Stimulated activated CD4-positive, alpha-beta T cell treated with anti-CD3 and anti-CD28 coated beads, Interleukin-1b, Interleukin-23, amount 100 ng/mL, for 48 hours (primary cell): ENCODE data around the gene TMEM87A.

ENCODE experiments used
- DNase-seq: peaks from one replicate; pipeline ENCODE4 v3.0.0-alpha.2; 2020

TMEM87A gene

DNA sequence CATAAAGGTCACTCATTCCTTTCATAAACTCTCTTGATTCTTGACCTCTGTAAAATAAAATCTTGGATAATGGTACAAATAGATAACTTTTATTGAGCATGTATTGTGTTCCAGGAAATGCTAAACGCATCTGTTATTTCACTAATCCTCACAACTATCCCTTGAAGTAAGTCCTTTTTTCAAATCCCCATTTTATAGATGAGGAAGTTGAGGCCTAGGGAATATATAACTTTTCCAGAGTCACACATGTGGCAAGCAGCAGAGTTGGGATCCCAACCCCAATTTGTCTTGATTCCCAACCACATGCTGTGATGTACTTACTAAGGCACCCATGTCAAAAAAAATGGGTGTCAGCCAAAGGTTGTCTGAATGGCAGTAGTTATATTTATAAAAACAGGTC is 71.4 kb downstream of the TMEM87A start:
- DNase-seq: no peak

GRCh38 chr15:42199126-42199525 is 74.1 kb downstream of the TMEM87A start:
- no peak for DNase-seq

- no peak for DNase-seq
Observed at GRCh38 chr15:42198516-42198915, 74.7 kb downstream of the TMEM87A start.

DNA sequence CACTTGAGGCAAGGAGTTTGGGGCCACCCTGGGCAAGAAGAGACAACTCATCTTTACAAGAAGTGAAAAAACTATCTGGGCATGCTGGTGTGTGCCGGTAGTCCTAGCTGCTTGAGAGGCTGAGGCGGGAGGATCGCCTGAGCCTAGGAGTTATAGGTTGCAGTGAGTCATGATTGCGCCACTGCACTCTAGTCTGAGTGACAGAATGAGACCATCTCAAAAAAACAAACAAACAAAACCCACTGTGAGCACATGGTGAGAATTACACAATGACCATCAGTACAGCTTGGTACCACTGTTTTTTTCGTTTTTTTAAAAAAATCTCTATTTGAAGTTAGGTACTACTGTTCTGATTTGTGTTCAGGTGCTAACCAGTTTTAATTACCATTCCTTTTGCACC is 78.7 kb downstream of the TMEM87A start:
- peak; percentile 40 for DNase-seq

- no peak for DNase-seq
Observed at GRCh38 chr15:42193383-42193782, 79.8 kb downstream of the TMEM87A start.

- no peak for DNase-seq
Observed at GRCh38 chr15:42191610-42192346, 81.5 kb downstream of the TMEM87A start.

DNA sequence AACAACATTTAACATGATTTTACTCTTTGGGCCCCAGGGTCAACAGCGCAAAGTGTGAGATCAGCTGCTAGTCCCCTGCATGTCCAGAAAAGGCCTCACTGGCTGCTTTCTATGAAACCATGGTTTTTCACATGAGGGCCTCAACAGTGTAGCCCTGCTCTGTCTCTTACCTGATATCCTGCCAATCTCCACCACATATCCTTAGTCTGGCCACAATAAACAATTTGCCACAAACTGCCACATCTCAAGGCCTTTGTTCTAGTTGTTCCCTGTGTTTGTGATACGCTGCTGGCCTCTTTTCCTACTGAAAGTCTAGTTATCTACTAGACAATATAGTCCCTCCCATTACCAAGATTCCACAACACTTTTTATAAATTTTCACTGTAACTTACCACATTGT is 82.9 kb downstream of the TMEM87A start:
- DNase-seq: no peak

DNA sequence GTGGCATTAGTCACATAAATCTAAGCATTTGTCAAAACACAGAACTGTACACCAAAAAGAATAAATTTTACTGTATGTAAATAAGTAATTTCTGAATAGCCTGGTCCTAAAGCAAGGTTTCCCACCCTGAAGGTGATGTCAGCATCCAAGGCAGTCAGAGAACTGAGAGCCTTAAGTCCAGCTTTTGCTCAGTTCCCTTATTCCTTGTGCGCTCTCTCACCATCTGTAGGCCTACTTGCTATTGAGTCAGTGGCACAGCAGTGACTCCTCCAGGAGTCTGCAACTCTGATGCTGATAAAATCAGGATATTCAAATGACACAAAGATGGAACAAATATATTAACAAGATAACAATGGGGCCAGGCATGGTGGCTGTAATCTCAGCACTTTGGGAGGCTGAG is 87.4 kb downstream of the TMEM87A start:
- no peak for DNase-seq

DNA sequence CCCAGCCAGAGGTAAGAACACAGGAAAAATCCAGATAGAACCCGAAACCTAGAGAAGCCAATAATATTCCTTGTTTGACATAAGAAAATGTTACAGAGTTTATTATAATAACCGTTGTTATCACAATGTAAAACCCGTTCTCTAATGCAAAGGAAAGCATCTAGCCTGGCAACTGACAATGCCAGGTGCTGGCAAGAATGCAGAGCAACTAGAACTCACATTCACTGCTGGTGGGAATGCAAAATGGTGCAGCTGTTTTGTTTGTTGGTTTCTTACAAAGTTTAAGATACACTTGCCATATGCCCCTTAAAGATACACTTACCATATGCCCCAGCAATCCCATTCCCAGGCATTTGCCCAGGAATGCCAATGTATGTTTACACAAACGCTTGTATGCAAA is 88.5 kb downstream of the TMEM87A start:
- no peak for DNase-seq

- DNase-seq: no peak
Observed at GRCh38 chr15:42184296-42184695, 88.9 kb downstream of the TMEM87A start.

DNA sequence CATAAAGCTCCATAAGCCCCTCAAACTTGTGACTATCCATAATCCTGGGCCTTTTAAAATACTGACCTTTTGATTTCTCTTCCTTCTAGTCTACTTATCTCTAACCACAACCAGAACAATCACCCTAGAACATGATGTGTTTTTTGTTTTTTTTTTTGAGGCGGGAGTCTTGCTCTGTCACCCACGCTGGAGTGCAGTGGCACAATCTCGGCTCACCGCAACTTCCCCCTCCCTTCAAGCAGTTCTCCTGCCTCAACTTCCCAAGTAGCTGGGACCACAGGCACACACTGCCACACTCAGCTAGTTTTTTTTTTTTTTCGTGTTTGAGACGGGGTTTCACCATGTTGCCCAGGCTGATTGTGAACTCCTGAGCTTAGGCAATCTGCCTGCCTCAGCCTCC is 90.3 kb downstream of the TMEM87A start:
- no peak for DNase-seq

GRCh38 chr15:42182328-42182886 is 90.8 kb downstream of the TMEM87A start:
- DNase-seq: no peak

GRCh38 chr15:42178056-42178455 is 95.2 kb downstream of the TMEM87A start:
- no peak for DNase-seq

GRCh38 chr15:42175671-42176070 is 97.6 kb downstream of the TMEM87A start:
- no peak for DNase-seq

DNA sequence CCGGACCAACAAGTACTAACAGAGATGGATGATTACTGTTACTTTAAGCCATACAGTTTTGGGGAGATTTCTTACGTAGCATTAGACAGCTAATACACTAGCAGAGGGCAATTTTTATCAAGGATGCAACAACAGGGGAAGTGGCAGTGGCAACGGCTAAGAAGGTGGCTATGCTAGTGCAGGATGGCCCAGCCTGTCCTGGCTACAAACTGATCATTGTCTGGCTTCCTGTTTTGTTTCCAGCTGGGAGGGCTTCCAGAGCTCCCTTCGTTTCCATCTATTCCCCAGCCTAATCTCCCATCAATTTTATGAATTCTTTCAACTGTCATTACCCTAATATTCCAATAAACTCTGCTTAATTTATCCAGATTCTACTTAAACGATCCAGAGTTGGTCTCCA is 100.8 kb downstream of the TMEM87A start:
- no peak for DNase-seq

DNA sequence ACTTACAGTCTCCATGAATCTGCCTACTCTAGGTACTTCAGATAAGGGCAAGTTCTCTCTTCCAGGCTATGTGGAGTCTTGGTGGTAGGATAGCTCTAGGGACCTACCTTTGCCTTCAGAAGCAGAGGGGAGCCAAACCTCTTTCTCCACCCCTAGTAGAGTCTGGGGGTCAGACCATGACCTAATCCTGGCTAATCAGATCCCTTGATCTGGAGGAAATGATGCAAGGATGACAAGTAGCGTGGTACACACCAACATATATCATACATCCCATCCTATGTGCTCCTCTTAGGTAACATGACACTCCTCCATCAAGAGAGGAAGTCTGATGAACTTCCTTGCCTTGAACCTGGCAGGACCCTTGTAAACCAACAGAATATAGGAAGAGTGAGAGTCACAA is 101.4 kb downstream of the TMEM87A start:
- DNase-seq: no peak

DNA sequence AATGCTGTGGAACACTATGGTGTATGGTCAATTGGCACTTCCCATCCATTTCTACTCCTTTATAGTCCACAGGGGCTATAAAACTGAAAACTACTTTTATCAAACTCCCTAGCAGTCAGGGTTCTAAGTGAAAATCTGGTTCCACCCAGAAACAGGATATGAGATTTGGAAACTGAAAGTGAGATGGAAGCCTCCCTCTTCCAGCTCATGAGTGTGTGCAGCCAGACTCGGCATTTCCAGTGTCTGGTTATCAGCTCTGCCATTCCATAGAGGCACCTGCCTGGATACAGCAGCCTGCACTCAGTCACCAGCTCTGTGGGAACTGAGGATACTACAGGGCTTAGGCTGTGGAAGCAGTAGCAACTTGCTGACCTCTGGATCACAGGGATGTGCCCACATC is 102.1 kb downstream of the TMEM87A start:
- DNase-seq: no peak

- no peak for DNase-seq
Observed at GRCh38 chr15:42166225-42166940, 106.8 kb downstream of the TMEM87A start.

DNA sequence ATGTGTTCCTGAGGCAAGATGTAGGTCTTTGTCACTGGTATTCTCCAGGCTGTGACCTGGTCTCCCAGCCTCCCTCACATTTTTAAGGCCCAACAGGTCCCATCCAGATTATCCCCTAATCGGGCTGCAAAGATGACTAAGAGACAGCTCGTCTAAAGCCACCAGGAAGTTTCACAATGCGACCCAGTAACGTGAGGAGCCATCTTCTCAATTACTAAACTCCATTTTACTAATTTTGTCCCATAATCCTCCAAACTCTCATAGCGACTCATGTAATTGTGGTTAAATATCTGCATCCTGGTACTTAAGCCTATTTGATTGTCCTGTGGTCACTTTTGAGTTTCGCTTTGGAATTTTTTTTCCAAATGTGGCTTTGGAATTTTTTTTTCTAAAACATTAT is 108.1 kb downstream of the TMEM87A start:
- DNase-seq: no peak

GRCh38 chr15:42163947-42164550 is 109.2 kb downstream of the TMEM87A start:
- DNase-seq: no peak

- DNase-seq: no peak
Observed at GRCh38 chr15:42163291-42163690, 109.9 kb downstream of the TMEM87A start.
